A172 (cell line): ENCODE results near the gene PPP1R12C. TPM values are rescaled to one million over a fixed set of nuclear protein-coding genes. Genes with fewer than 3 reads are reported as not detected.

Experiments used
- DNase-seq: peaks from one replicate; pipeline ENCODE4 v3.0.0-alpha.2; 2015; ENCODE audit warnings: low spot score
- total RNA-seq: library from RNA; depleted of rRNA; stranded (reverse); fragments of >200 nt; shearing (Covaris generic); gene quantifications from 2 replicates; pipeline ENCODE4 v1.2.3, GENCODE V29; 2014

The PPP1R12C gene
- total RNA-seq, 1 experiment from 2014 or later, result 85.7 TPM

- DNase-seq, result peak; percentile 92
Measured at GRCh38 chr19:55146705-55147273, 29.4 kb upstream of the PPP1R12C start.

- DNase-seq, result peak; percentile 88
Measured at GRCh38 chr19:55146078-55146704, 28.8 kb upstream of the PPP1R12C start.

GRCh38 chr19:55145232-55145631 is 27.8 kb upstream of the PPP1R12C start:
- no peak for DNase-seq

- DNase-seq, result no peak
Measured at GRCh38 chr19:55141696-55142095, 24.3 kb upstream of the PPP1R12C start.

GRCh38 chr19:55137915-55138314 is 20.5 kb upstream of the PPP1R12C start:
- DNase-seq, result no peak

GRCh38 chr19:55136399-55137102 is 19.1 kb upstream of the PPP1R12C start:
- no peak for DNase-seq

DNA sequence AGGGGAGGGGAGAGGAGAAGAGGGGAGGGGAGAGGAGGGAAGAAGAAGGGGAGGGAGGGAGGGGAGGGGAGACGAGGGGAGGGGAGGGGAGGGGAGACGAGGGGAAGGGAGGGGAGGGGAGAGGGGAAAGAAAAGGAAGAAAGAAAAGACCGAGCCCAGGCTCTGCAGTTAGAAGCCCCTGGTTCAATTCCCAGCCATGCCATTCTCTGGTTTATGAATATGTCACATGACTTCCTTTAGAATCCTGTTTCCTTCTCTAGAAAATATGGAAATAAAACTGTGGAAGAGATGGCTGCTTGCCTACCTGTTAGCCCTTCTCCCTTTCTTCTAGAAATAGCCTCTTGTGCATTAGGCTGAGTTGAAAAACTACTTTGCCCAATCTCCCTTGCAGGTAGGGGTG is 17.3 kb upstream of the PPP1R12C start:
- DNase-seq, result no peak

DNA sequence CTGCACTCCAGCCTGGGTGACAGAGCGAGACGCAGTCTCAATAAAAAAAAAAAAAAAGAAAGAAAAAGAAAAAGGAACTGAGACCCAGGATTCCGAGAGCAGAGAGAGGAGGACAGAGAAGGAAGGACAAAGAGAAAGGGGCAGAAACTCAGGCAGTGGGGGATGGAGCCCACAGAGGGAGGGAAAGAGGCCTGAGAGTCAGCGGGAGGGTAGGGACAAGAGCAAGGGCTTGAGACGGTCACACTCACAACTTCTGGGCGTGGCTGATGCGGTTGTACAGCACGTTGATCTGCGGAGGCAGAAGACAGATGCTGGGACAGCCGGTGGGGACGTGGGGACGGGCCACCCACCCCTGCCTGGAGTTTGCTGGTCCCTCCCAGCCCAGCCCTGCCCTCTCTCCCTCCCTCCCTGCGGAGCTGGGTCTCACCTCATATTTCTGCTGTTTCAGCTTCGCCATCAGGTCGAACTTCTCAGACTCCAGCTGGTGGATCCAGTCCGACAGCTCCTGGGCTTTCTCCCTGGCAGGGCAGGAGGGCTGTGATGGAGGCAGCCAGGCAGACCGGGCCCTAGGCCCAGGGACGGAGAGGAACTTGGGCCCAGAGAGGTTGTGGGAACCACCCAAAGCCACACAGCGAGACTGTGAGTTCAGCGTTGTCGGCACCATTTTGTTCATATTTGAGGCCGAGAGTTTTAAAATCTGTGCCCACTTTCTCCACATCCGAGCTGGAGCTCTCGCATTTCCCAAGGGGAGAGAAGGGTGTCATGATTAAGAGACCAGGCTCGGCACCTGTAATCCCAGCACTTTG is 16.4 kb upstream of the PPP1R12C start:
- DNase-seq, result no peak

- no peak for DNase-seq
Measured at GRCh38 chr19:55132453-55133129, 15.2 kb upstream of the PPP1R12C start.

DNA sequence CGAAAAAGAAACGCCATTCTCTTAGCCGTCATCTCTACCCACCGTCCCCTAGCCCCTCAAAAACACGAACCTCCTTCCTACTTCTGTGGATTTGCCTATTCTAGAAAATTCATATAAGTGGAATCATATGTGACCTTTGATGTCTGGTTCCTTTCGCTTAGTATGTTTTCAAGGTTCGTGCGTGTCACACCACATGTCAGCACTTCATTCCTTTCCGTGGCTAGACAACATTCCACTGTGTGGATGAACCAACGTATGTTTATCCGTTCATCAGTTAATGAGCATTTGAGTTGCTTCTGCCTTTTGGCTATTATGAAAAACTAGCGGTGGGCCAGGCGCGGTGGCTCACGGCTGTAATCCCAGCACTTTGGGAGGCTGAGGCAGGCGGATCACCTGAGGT is 14.0 kb upstream of the PPP1R12C start:
- DNase-seq, result no peak

GRCh38 chr19:55119053-55119452 is 1.6 kb upstream of the PPP1R12C start:
- DNase-seq, result no peak

DNA sequence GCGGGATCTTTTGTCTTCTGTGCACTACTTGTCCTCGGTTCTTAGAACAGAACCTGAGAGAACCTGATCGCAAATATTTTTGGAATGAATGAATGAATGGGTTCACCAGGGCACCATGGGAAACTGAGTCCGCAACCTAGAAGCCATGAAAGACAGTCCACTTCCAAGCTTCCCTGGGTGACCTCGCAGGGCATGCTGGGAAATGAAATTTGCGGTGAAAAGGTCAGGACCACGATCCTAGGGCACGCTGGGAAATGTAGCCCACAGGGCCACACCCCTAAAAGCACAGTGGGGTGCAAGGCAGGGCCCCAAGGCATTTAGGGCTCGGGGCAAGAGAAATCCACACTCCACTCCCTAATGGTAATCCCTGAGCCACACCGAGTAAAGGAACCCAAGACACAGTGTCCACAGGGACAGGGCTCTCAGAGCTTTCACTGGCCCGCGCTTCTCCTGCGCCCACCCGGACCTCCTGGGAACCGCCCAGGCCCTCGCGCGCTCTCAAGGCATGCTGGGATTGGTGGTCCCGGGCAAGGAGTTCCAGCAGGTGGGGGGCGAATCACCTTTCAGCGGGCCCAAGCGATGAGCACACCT is 1.1 kb upstream of the PPP1R12C start:
- no peak for DNase-seq

DNA sequence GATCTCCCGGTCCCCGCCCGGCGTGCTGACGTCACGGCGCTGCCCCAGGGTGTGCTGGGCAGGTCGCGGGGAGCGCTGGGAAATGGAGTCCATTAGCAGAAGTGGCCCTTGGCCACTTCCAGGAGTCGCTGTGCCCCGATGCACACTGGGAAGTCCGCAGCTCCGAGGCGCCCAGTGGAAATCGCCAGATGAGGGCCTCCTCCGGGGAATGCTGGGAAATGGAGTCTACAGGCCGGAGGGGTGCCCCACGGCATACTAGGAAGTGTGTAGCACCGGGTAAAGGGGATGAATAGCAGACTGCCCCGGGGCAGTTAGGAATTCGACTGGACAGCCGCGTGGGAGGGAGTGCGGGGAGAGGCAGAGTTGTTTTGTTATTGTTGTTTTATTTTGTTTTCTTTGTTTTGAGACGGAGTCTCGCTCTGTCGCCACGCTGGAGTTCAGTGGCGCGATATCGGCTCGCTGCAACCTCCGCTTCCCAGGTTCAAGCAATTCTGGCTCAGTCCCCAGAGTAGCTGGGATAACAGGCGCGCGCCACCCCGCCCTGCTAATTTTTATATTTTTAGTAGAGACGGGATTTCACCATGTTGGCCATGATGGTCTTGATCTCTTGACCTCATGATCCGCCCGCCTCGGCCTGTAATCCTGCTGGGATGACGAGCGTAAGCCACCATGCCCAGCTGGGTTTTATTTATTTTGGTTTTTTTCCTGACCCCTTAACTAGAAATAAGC is 390 bp upstream of the PPP1R12C start:
- peak; percentile 99 for DNase-seq

- peak; percentile 65 for DNase-seq
Measured at GRCh38 chr19:55116232-55116858, 1.1 kb downstream of the PPP1R12C start.

DNA sequence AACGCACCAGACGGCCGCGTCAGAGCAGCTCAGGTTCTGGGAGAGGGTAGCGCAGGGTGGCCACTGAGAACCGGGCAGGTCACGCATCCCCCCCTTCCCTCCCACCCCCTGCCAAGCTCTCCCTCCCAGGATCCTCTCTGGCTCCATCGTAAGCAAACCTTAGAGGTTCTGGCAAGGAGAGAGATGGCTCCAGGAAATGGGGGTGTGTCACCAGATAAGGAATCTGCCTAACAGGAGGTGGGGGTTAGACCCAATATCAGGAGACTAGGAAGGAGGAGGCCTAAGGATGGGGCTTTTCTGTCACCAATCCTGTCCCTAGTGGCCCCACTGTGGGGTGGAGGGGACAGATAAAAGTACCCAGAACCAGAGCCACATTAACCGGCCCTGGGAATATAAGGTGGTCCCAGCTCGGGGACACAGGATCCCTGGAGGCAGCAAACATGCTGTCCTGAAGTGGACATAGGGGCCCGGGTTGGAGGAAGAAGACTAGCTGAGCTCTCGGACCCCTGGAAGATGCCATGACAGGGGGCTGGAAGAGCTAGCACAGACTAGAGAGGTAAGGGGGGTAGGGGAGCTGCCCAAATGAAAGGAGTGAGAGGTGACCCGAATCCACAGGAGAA is 1.9 kb downstream of the PPP1R12C start:
- DNase-seq, result peak; percentile 55

DNA sequence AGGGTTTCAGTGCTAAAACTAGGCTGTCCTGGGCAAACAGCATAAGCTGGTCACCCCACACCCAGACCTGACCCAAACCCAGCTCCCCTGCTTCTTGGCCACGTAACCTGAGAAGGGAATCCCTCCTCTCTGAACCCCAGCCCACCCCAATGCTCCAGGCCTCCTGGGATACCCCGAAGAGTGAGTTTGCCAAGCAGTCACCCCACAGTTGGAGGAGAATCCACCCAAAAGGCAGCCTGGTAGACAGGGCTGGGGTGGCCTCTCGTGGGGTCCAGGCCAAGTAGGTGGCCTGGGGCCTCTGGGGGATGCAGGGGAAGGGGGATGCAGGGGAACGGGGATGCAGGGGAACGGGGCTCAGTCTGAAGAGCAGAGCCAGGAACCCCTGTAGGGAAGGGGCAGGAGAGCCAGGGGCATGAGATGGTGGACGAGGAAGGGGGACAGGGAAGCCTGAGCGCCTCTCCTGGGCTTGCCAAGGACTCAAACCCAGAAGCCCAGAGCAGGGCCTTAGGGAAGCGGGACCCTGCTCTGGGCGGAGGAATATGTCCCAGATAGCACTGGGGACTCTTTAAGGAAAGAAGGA is 2.8 kb downstream of the PPP1R12C start:
- DNase-seq, result no peak

DNA sequence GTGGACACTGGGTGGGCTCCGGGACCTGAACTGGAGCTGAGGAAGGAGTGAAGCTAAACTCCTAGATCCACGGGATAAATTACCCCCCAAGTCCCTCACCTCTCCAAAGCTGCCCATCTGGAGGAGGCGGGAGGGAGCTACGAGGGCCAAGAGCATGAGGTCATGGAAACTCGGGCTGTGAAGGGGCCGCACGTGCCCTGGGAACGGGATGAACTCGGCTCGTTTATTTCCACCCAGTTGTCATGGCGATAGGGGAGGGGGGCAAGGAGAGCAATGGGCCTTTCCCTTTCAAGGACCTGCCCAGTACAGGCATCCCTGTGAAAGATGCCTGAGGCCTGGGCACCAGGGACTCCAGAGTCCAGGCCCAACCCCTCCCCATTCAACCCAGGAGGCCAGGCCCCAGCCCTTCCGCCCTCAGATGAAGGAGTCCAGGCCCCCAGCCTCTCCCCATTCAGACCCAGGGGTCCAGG is 3.8 kb downstream of the PPP1R12C start:
- peak; percentile 88 for DNase-seq

DNA sequence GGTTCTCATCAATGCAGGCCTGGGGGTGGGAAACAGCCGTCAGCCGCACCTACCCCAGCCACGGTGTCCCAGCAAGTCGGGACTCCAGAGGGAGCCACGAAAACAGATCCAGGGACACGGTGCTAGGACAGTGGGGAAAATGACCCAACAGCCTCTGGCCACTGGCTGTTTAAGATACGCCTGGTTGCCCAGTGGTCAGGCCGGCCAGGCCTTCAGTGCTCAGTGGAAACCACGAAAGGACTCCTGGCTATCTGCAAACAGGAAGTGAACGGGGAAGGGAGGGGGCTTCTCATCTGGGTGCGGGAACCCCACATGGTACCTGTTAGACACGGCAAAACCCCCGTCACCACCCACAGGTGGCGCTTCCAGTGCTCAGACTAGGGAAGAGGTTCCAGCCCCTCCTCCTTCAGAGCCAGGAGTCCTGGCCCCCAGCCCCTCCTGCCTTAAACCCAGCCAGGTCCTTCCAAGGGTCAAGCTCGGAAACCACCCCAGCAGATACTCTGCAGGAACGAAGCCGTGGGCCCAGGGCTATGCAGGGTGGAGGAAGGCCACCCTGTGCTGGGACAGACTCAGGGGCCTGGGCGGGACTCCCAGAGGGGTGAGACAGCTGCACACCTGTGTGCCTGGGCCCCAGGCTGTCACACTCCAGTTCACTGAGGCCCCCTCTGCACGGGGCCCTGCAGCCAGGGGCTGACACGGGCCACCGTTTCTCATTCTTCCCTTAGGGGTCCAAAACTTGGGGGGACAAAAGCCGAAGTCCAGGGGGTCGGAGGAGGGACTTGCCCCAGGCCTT is 4.5 kb downstream of the PPP1R12C start:
- DNase-seq, result peak; percentile 44
